ENCODE results near the gene COL11A1.

COL11A1 gene

GRCh38 chr1:102970496-102971078, 137.7 kb downstream of the COL11A1 start:
- FAIRE-seq (no peak), DNase-seq (ENCODE audit: insufficient read length, low spot score) (no peak)
- TF ChIP-seq CTCF (IDR thresholded peaks at IDR 0.05; ENCODE audit: insufficient read depth, missing control alignments): peak; percentile 65

GRCh38 chr1:102967786-102968185, 140.5 kb downstream of the COL11A1 start:
- no peak for TF ChIP-seq CTCF (IDR thresholded peaks at IDR 0.05; ENCODE audit: insufficient read depth, missing control alignments)
- DNase-seq (ENCODE audit: insufficient read length, low spot score): no peak
- no peak for FAIRE-seq

- no peak for TF ChIP-seq CTCF (IDR thresholded peaks at IDR 0.05; ENCODE audit: insufficient read depth, missing control alignments)
- no peak for FAIRE-seq
- no peak for DNase-seq (ENCODE audit: insufficient read length, low spot score)
Measured at GRCh38 chr1:102961549-102961948, 146.8 kb downstream of the COL11A1 start.

- no peak for TF ChIP-seq CTCF (IDR thresholded peaks at IDR 0.05; ENCODE audit: insufficient read depth, missing control alignments)
- DNase-seq (ENCODE audit: insufficient read length, low spot score) (no peak), FAIRE-seq (no peak)
Measured at GRCh38 chr1:102954576-102954975, 153.7 kb downstream of the COL11A1 start.

GRCh38 chr1:102952400-102952799, 155.9 kb downstream of the COL11A1 start:
- TF ChIP-seq CTCF (IDR thresholded peaks at IDR 0.05; ENCODE audit: insufficient read depth, missing control alignments): no peak
- no peak for FAIRE-seq

GRCh38 chr1:102942324-102942723, 166.0 kb downstream of the COL11A1 start:
- no peak for DNase-seq (ENCODE audit: insufficient read length, low spot score)
- no peak for FAIRE-seq
- no peak for TF ChIP-seq CTCF (IDR thresholded peaks at IDR 0.05; ENCODE audit: insufficient read depth, missing control alignments)

More at GRCh38 chr1:102952400-102952799, 155.9 kb downstream of the COL11A1 start:
- DNase-seq (ENCODE audit: insufficient read length, low spot score): no peak

- TF ChIP-seq CTCF (IDR thresholded peaks at IDR 0.05; ENCODE audit: insufficient read depth, missing control alignments): no peak
- no peak for DNase-seq (ENCODE audit: insufficient read length, low spot score)
- FAIRE-seq: no peak
Measured at GRCh38 chr1:102941366-102941947, 166.9 kb downstream of the COL11A1 start.
